ENCODE data around the gene PKN1.

Gene PKN1

GRCh38 chr19:14432791-14433553 is at the start of gene PKN1:
Gene PKN1, plus strand, starts transcription at chr19:14433306. Its CDS starts 216 bp downstream, at chr19:14433522.
- peak; percentile 22; the same call in 1 of the 2 replicates for TF ChIP-seq CTCF (IDR thresholded peaks at IDR 0.05; ENCODE audit: borderline replicate concordance, insufficient read depth, low read depth, low read length)
- peak within 1 kb of the TSS; percentile 78 for H3K4me3 ChIP-seq (ENCODE audit: low read depth, low read length)

- no peak for TF ChIP-seq CTCF (IDR thresholded peaks at IDR 0.05; ENCODE audit: borderline replicate concordance, insufficient read depth, low read depth, low read length)
- H3K4me3 ChIP-seq (ENCODE audit: low read depth, low read length) = peak overlapping the region; percentile 58
Observed at GRCh38 chr19:14383661-14384555, 49.2 kb upstream of the PKN1 start.

- no peak for TF ChIP-seq CTCF (IDR thresholded peaks at IDR 0.05; ENCODE audit: borderline replicate concordance, insufficient read depth, low read depth, low read length)
- H3K4me3 ChIP-seq (ENCODE audit: low read depth, low read length) = peak overlapping the region; percentile 39
Observed at GRCh38 chr19:14385492-14385891, 47.6 kb upstream of the PKN1 start.

- TF ChIP-seq CTCF (IDR thresholded peaks at IDR 0.05; ENCODE audit: borderline replicate concordance, insufficient read depth, low read depth, low read length) = no peak
- no peak overlapping the region for H3K4me3 ChIP-seq (ENCODE audit: low read depth, low read length)
Observed at GRCh38 chr19:14390548-14390947, 42.6 kb upstream of the PKN1 start.

- no peak for TF ChIP-seq CTCF (IDR thresholded peaks at IDR 0.05; ENCODE audit: borderline replicate concordance, insufficient read depth, low read depth, low read length)
Observed at GRCh38 chr19:14391156-14391821, 41.8 kb upstream of the PKN1 start.

GRCh38 chr19:14393329-14393728 is 39.8 kb upstream of the PKN1 start:
- H3K4me3 ChIP-seq (ENCODE audit: low read depth, low read length) = no peak overlapping the region
- TF ChIP-seq CTCF (IDR thresholded peaks at IDR 0.05; ENCODE audit: borderline replicate concordance, insufficient read depth, low read depth, low read length) = no peak

More at GRCh38 chr19:14391156-14391821, 41.8 kb upstream of the PKN1 start:
- H3K4me3 ChIP-seq (ENCODE audit: low read depth, low read length) = no peak overlapping the region

Data from GM12875 (cell line).